ENCODE data around the gene STK17A.

STK17A gene

DNA sequence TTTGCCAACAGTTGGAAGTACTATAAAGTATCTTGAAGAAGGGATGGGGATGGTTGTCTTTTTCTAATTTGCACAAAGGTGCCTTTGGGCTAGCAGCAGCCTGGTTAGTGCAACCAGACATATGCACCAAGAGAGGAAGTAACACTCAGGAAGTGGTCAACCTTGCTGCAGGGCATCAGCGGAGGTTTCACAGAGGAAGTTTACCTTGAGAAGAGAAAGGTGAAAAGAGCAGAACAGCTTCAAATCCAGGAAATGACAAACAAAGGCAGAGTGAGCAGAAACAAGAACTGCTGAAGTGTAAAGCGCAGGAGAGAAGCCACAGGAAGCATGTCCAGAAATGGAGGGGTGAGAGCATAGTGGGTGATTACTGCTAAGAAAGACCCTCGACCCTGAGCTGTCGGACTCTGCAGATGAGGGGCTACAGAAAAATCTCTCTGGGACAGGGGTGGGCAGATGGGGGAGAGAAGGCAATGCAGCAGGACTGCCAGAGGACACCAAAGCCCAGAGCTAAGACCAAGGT lies 66.9 kb downstream of the STK17A start:
- POLR2A ChIA-PET, result interaction anchor here (1.6 kb wide), 1 partner anchor 67 kb away, joined by 9 read pairs; the partner anchor contains the start of gene STK17A

DNA sequence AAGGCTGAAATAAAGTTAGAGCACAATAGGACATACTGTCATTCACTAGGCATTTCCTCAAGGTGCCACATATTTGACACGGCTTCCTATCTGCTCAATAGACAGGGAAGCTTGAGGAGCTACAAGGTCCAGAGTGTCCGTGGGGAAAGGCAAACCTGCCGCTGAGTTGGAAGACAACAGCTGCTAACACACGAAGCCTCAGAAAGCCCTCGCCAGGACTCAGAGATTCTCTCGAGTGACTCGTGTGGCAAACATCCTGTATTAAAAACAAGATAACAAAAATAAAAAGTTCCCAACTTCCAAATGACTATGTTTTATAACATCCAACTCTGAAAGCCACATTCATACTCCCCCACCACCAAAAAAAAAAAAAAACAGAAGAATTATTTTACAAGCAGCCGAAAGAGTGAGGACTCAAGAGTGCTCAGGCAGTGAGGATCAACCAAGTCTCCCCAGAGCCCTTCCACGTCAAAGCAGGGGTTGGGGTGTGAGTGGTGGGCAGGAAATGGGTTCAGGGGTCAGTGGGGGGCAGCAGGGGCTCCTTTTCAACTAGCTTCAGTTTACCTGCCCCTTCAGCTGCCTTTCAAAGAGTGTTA lies 67.6 kb downstream of the STK17A start:
- CTCF ChIA-PET, result interaction anchor here (1.0 kb wide), 2 partner anchors 49 to 68 kb away, joined by 3 to 4 read pairs; partner anchors contain the start of gene STK17A
- 0 out of 2 replicates have a peak, but pooled peaks cover 6% of the 10 kb centered on the region for H3K4me1 ChIP-seq (ENCODE audit: control insufficient read depth, insufficient read depth, low read length)
- POLR2A ChIA-PET, result interaction anchor here (1.6 kb wide), 1 partner anchor 67 kb away, joined by 9 read pairs; the partner anchor contains the start of gene STK17A
- no peak overlapping the region for H3K4me3 ChIP-seq (ENCODE audit: low read depth, low read length)
- TF ChIP-seq ZNF404 (tag by site-specific recombination; IDR thresholded peaks at IDR 0.05) (no peak), ZNF707 (tag by site-specific recombination; IDR thresholded peaks at IDR 0.05) (no peak), ZNF10 (tag by site-specific recombination; IDR thresholded peaks at IDR 0.05) (no peak)
- TF ChIP-seq, protein P1, sequence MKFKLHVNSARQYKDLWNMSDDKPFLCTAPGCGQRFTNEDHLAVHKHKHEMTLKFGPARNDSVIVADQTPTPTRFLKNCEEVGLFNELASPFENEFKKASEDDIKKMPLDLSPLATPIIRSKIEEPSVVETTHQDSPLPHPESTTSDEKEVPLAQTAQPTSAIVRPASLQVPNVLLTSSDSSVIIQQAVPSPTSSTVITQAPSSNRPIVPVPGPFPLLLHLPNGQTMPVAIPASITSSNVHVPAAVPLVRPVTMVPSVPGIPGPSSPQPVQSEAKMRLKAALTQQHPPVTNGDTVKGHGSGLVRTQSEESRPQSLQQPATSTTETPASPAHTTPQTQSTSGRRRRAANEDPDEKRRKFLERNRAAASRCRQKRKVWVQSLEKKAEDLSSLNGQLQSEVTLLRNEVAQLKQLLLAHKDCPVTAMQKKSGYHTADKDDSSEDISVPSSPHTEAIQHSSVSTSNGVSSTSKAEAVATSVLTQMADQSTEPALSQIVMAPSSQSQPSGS (tag by site-specific recombination; IDR thresholded peaks at IDR 0.05; ENCODE audit: low read depth), result no peak
- H3K27ac ChIP-seq (ENCODE audit: extremely low read depth, low read depth, low read length), result no peak overlapping the region
- peaks cover 3 to 27% of the 10 kb centered on the region in 2 experiments; a peak in 2 of 3 replicates for H3K36me3 ChIP-seq (ENCODE audit: control insufficient read depth in 2 of 2, insufficient read depth in 1 of 2, low read length in 2 of 2)
- H3K9me3 ChIP-seq (ENCODE audit: control insufficient read depth, insufficient read depth, low read depth, low read length), result no peaks in the 10 kb centered on the region

More for the DNA sequence above, 66.9 kb downstream of the STK17A start:
- H3K36me3 ChIP-seq (ENCODE audit: control insufficient read depth in 2 of 2, insufficient read depth in 1 of 2, low read length in 2 of 2), result peaks cover 3 to 34% of the 10 kb centered on the region in 2 experiments; a peak in 2 of 3 replicates
- no peak overlapping the region for H3K27ac ChIP-seq (ENCODE audit: extremely low read depth, low read depth, low read length)
- H3K9me3 ChIP-seq (ENCODE audit: control insufficient read depth, insufficient read depth, low read depth, low read length), result no peaks in the 10 kb centered on the region
- 0 out of 2 replicates have a peak, but pooled peaks cover 6% of the 10 kb centered on the region for H3K4me1 ChIP-seq (ENCODE audit: control insufficient read depth, insufficient read depth, low read length)
- no peak overlapping the region for H3K4me3 ChIP-seq (ENCODE audit: low read depth, low read length)
- no peak for TF ChIP-seq BCL11A (tag by site-specific recombination; IDR thresholded peaks at IDR 0.05; ENCODE audit: low read depth)
- TF ChIP-seq ZFP69B (tag by site-specific recombination; IDR thresholded peaks at IDR 0.05), result no peak
- TF ChIP-seq ZFP37 (tag by site-specific recombination; IDR thresholded peaks at IDR 0.05), result no peak
- TF ChIP-seq, protein P2, sequence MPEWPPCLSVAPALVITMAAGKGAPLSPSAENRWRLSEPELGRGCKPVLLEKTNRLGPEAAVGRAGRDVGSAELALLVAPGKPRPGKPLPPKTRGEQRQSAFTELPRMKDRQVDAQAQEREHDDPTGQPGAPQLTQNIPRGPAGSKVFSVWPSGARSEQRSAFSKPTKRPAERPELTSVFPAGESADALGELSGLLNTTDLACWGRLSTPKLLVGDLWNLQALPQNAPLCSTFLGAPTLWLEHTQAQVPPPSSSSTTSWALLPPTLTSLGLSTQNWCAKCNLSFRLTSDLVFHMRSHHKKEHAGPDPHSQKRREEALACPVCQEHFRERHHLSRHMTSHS (tag by site-specific recombination; IDR thresholded peaks at IDR 0.05), result no peak
- TF ChIP-seq ZNF174 (tag by site-specific recombination; IDR thresholded peaks at IDR 0.05), result no peak
- TF ChIP-seq KLF7 (tag by site-specific recombination; IDR thresholded peaks at IDR 0.05; ENCODE audit: borderline replicate concordance), result no peak
- no peak for TF ChIP-seq ZNF221 (tag by site-specific recombination; IDR thresholded peaks at IDR 0.05; ENCODE audit: borderline replicate concordance)
- TF ChIP-seq, protein P3, sequence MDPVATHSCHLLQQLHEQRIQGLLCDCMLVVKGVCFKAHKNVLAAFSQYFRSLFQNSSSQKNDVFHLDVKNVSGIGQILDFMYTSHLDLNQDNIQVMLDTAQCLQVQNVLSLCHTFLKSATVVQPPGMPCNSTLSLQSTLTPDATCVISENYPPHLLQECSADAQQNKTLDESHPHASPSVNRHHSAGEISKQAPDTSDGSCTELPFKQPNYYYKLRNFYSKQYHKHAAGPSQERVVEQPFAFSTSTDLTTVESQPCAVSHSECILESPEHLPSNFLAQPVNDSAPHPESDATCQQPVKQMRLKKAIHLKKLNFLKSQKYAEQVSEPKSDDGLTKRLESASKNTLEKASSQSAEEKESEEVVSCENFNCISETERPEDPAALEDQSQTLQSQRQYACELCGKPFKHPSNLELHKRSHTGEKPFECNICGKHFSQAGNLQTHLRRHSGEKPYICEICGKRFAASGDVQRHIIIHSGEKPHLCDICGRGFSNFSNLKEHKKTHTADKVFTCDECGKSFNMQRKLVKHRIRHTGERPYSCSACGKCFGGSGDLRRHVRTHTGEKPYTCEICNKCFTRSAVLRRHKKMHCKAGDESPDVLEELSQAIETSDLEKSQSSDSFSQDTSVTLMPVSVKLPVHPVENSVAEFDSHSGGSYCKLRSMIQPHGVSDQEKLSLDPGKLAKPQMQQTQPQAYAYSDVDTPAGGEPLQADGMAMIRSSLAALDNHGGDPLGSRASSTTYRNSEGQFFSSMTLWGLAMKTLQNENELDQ (tag by site-specific recombination; IDR thresholded peaks at IDR 0.05; ENCODE audit: low read depth), result no peak
- TF ChIP-seq ZNF560 (tag by site-specific recombination; IDR thresholded peaks at IDR 0.05; ENCODE audit: borderline replicate concordance), result no peak
- no peak for TF ChIP-seq ZBTB1 (tag by site-specific recombination; IDR thresholded peaks at IDR 0.05)
- TF ChIP-seq, protein P4, sequence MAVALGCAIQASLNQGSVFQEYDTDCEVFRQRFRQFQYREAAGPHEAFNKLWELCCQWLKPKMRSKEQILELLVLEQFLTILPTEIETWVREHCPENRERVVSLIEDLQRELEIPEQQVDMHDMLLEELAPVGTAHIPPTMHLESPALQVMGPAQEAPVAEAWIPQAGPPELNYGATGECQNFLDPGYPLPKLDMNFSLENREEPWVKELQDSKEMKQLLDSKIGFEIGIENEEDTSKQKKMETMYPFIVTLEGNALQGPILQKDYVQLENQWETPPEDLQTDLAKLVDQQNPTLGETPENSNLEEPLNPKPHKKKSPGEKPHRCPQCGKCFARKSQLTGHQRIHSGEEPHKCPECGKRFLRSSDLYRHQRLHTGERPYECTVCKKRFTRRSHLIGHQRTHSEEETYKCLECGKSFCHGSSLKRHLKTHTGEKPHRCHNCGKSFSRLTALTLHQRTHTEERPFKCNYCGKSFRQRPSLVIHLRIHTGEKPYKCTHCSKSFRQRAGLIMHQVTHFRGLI (tag by site-specific recombination; IDR thresholded peaks at IDR 0.05), result no peak
- TF ChIP-seq ZNF529 (tag by site-specific recombination; IDR thresholded peaks at IDR 0.05; ENCODE audit: insufficient replicate concordance), result no peak
- TF ChIP-seq ZBTB17 (tag by site-specific recombination; IDR thresholded peaks at IDR 0.05), result no peak
- TF ChIP-seq ZNF514 (tag by site-specific recombination; IDR thresholded peaks at IDR 0.05), result no peak
- no peak for TF ChIP-seq ZNF394 (tag by site-specific recombination; IDR thresholded peaks at IDR 0.05; ENCODE audit: borderline replicate concordance)
- no peak for TF ChIP-seq ZNF585B (tag by site-specific recombination; IDR thresholded peaks at IDR 0.05)
- CTCF ChIA-PET, result interaction anchor here (0.6 to 1.0 kb wide), 3 partner anchors 50 to 67 kb away, joined by 3 to 4 read pairs (median 3); partner anchors contain the start of gene STK17A
